HepG2 (cell line): ENCODE results near the gene ETS2. TPM values are rescaled to one million over a fixed set of nuclear protein-coding genes. Genes with fewer than 3 reads are reported as not detected.
A peak's percentile ranks its signal among the peaks of the same experiment; 100 is the strongest.

Experiments
- BORCS8-MEF2B ChIP-seq: sonication (generic); formaldehyde crosslinking; IDR thresholded peaks from 2 replicates; pipeline ENCODE4 v1.8.0; 2022; ENCODE audit warnings: mild to moderate bottlenecking, missing genetic modification reagents
- EHMT2 ChIP-seq: fragments of 200-600 bp; sonication (generic); IDR thresholded peaks from 2 replicates; pipeline ENCODE4 v1.7.0; 2017; ENCODE audit warnings: antibody characterized with exemption, low read depth, low read length, borderline replicate concordance
- KDM4B ChIP-seq: sonication (generic); formaldehyde crosslinking; IDR thresholded peaks from 2 replicates; pipeline ENCODE4 v1.4.0; 2020; ENCODE audit warnings: missing genetic modification reagents
- PITX1 ChIP-seq: sonication (generic); formaldehyde crosslinking; IDR thresholded peaks from 2 replicates; pipeline ENCODE4 v1.5.1; 2020; ENCODE audit warnings: mild to moderate bottlenecking, missing genetic modification reagents
- ZBTB20 ChIP-seq: sonication (generic); formaldehyde crosslinking; IDR thresholded peaks from 2 replicates; pipeline ENCODE4 v1.8.1; 2023; ENCODE audit warnings: missing genetic modification reagents, low read depth, mild to moderate bottlenecking, borderline replicate concordance
- ZNF124 ChIP-seq: sonication (generic); formaldehyde crosslinking; IDR thresholded peaks from 2 replicates; pipeline ENCODE4 v1.4.0; 2020; ENCODE audit warnings: missing genetic modification reagents
- ZNF143 ChIP-seq: sonication (generic); formaldehyde crosslinking; IDR thresholded peaks from 2 replicates; pipeline ENCODE4 v1.4.0; 2020; ENCODE audit warnings: missing genetic modification reagents
- ZNF180 ChIP-seq: sonication (generic); formaldehyde crosslinking; IDR thresholded peaks from 2 replicates; pipeline ENCODE4 v1.4.0; 2020; ENCODE audit warnings: low read depth, missing genetic modification reagents, borderline replicate concordance
- ZNF337 ChIP-seq: sonication (generic); formaldehyde crosslinking; IDR thresholded peaks from 2 replicates; pipeline ENCODE4 v1.5.1; 2020; ENCODE audit warnings: missing genetic modification reagents, low read depth, mild to moderate bottlenecking, borderline replicate concordance
- ZNF430 ChIP-seq: sonication (generic); formaldehyde crosslinking; IDR thresholded peaks from 2 replicates; pipeline ENCODE4 v1.9.0; 2021; ENCODE audit warnings: mild to moderate bottlenecking, missing genetic modification reagents
- ZNF644 ChIP-seq: IDR thresholded peaks from 2 replicates; pipeline ENCODE4 v1.6.1; 2016; ENCODE audit warnings: low read depth
- ZNF781 ChIP-seq: sonication (generic); formaldehyde crosslinking; IDR thresholded peaks from 2 replicates; pipeline ENCODE4 v1.5.1; 2020; ENCODE audit warnings: borderline replicate concordance, mild to moderate bottlenecking, missing genetic modification reagents; ENCODE audit errors: not compliant biosample characterization
- ZNF841 ChIP-seq: sonication (generic); formaldehyde crosslinking; IDR thresholded peaks from 2 replicates; pipeline ENCODE4 v1.8.1; 2023; ENCODE audit warnings: missing genetic modification reagents, borderline replicate concordance
- polyA plus RNA-seq, 8 experiments: library from polyadenylated mRNA; depleted of rRNA in 3 of 8; stranded (reverse) in 7 of 8; unstranded in 1 of 8; fragments of >200 nt; fragmentation: Illumina TruSeq in 4 of 8; extraction: Trizol in 4 of 8; gene quantifications; 2 replicates each; pipeline versions ENCODE4 v1.2.1 to v1.2.3, GENCODE V29; 2011 to 2016; ENCODE audit warnings: low read depth in 4 of 8, missing spikeins in 1 of 8, mixed read lengths in 1 of 8; ENCODE audit not compliant: insufficient read depth in 1 of 8
- total RNA-seq, 5 experiments: library from RNA; depleted of rRNA; stranded (reverse); fragments of >200 nt; fragmentation: Illumina TruSeq; extraction: Trizol; gene quantifications; 2 replicates each; pipeline ENCODE4 v1.2.3, GENCODE V29; 2016; ENCODE audit warnings: low read depth in 1 of 5
- TF ChIP-seq, protein P1 (sequence below): sonication (generic); formaldehyde crosslinking; IDR thresholded peaks from 2 replicates; pipeline ENCODE4 v1.9.0; 2021; ENCODE audit warnings: missing genetic modification reagents, borderline replicate concordance
- TF ChIP-seq, protein P2 (sequence below): fragments of 450-650 bp; IDR thresholded peaks from 2 replicates; pipeline ENCODE4 v1.6.1; 2017; ENCODE audit warnings: mild to moderate bottlenecking
- TF ChIP-seq, protein P3 (sequence below): IDR thresholded peaks from 2 replicates; pipeline ENCODE4 v1.6.1; 2018; ENCODE audit warnings: missing genetic modification reagents, mild to moderate bottlenecking, missing compliant biosample characterization
- TF ChIP-seq, protein P4 (sequence below): sonication (generic); formaldehyde crosslinking; IDR thresholded peaks from 2 replicates; pipeline ENCODE4 v1.8.0; 2023; ENCODE audit warnings: mild to moderate bottlenecking, missing genetic modification reagents

The ETS2 gene
- total and polyA plus RNA-seq, 2 of the 13 experiments (the other 11 are each of a cell fraction or from before 2014, with no cell fraction given): 24.6 to 64.4 TPM

DNA sequence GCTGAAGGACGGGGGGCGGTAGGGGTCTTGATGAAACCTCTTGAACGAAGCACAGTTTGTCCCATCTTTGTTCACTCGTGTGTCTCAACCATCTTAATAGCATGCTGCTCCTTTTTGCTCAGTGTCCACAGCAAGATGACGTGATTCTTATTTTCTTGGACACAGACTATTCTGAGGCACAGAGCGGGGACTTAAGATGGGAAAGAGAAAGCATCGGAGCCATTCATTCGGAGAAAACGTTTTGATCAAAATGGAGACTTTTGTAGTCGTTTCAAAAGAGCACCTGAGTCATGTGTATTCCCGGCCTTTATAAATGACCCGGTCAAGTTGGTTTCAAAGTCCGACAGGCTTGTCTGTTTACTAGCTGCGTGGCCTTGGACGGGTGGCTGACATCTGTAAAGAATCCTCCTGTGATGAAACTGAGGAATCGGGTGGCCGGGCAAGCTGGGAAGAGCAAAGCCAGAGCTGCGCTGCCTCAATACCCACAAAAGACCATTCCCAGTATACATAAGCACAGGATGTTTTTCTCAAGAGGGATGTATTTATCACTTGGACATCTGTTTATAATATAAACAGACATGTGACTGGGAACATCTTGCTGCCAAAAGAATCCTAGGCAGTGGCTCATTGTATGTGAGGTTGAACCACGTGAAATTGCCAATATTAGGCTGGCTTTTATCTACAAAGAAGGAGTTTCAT lies 18.5 kb downstream of the ETS2 start (continued):
- TF ChIP-seq, protein P1, sequence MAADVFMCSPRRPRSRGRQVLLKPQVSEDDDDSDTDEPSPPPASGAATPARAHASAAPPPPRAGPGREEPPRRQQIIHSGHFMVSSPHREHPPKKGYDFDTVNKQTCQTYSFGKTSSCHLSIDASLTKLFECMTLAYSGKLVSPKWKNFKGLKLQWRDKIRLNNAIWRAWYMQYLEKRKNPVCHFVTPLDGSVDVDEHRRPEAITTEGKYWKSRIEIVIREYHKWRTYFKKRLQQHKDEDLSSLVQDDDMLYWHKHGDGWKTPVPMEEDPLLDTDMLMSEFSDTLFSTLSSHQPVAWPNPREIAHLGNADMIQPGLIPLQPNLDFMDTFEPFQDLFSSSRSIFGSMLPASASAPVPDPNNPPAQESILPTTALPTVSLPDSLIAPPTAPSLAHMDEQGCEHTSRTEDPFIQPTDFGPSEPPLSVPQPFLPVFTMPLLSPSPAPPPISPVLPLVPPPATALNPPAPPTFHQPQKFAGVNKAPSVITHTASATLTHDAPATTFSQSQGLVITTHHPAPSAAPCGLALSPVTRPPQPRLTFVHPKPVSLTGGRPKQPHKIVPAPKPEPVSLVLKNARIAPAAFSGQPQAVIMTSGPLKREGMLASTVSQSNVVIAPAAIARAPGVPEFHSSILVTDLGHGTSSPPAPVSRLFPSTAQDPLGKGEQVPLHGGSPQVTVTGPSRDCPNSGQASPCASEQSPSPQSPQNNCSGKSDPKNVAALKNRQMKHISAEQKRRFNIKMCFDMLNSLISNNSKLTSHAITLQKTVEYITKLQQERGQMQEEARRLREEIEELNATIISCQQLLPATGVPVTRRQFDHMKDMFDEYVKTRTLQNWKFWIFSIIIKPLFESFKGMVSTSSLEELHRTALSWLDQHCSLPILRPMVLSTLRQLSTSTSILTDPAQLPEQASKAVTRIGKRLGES (CRISPR knock-in tag): no peak
- TF ChIP-seq, protein P2, sequence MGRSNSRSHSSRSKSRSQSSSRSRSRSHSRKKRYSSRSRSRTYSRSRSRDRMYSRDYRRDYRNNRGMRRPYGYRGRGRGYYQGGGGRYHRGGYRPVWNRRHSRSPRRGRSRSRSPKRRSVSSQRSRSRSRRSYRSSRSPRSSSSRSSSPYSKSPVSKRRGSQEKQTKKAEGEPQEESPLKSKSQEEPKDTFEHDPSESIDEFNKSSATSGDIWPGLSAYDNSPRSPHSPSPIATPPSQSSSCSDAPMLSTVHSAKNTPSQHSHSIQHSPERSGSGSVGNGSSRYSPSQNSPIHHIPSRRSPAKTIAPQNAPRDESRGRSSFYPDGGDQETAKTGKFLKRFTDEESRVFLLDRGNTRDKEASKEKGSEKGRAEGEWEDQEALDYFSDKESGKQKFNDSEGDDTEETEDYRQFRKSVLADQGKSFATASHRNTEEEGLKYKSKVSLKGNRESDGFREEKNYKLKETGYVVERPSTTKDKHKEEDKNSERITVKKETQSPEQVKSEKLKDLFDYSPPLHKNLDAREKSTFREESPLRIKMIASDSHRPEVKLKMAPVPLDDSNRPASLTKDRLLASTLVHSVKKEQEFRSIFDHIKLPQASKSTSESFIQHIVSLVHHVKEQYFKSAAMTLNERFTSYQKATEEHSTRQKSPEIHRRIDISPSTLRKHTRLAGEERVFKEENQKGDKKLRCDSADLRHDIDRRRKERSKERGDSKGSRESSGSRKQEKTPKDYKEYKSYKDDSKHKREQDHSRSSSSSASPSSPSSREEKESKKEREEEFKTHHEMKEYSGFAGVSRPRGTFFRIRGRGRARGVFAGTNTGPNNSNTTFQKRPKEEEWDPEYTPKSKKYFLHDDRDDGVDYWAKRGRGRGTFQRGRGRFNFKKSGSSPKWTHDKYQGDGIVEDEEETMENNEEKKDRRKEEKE: no peak
- TF ChIP-seq ZNF180 (CRISPR knock-in tag) (no peak), ZNF430 (CRISPR knock-in tag) (peak; percentile 62; the same call in 1 of the 2 replicates), PITX1 (CRISPR knock-in tag) (peak; percentile 67; the same call in 1 of the 2 replicates), ZNF781 (peak; percentile 40), KDM4B (CRISPR knock-in tag) (0 out of 2 replicates have a peak, but pooled peaks have one; percentile 25), ZNF143 (CRISPR knock-in tag) (0 out of 2 replicates have a peak, but pooled peaks have one; percentile 14), BORCS8-MEF2B (CRISPR knock-in tag) (no peak), ZNF841 (CRISPR knock-in tag) (no peak), ZNF337 (CRISPR knock-in tag) (peak; percentile 41; the same call in 1 of the 2 replicates), ZNF644 (CRISPR knock-in tag) (peak; percentile 56; the same call in 1 of the 2 replicates), ZBTB20 (CRISPR knock-in tag) (peak; percentile 51; the same call in 1 of the 2 replicates), EHMT2 (peak; percentile 64; the same call in 1 of the 2 replicates), ZNF124 (CRISPR knock-in tag) (no peak)
- TF ChIP-seq, protein P3, sequence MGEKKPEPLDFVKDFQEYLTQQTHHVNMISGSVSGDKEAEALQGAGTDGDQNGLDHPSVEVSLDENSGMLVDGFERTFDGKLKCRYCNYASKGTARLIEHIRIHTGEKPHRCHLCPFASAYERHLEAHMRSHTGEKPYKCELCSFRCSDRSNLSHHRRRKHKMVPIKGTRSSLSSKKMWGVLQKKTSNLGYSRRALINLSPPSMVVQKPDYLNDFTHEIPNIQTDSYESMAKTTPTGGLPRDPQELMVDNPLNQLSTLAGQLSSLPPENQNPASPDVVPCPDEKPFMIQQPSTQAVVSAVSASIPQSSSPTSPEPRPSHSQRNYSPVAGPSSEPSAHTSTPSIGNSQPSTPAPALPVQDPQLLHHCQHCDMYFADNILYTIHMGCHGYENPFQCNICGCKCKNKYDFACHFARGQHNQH (CRISPR knock-in tag): peak; percentile 88
- TF ChIP-seq, protein P4, sequence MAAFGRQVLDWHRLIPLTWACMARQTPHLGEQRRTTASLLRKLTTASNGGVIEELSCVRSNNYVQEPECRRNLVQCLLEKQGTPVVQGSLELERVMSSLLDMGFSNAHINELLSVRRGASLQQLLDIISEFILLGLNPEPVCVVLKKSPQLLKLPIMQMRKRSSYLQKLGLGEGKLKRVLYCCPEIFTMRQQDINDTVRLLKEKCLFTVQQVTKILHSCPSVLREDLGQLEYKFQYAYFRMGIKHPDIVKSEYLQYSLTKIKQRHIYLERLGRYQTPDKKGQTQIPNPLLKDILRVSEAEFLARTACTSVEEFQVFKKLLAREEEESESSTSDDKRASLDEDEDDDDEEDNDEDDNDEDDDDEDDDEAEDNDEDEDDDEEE (CRISPR knock-in tag): no peak
